Measurements from ENCODE around the gene HECW1.

- TF ChIP-seq BHLHE40 (IDR thresholded peaks at IDR 0.05; ENCODE audit: borderline replicate concordance) (no peak), L3MBTL2 (conservative IDR thresholded peaks at IDR 0.05) (no peak), ELF4 (IDR thresholded peaks at IDR 0.05) (no peak), TARDBP (IDR thresholded peaks at IDR 0.05) (no peak), FOXK2 (IDR thresholded peaks at IDR 0.05) (no peak), CTBP1 (IDR thresholded peaks at IDR 0.05; ENCODE audit: borderline replicate concordance) (no peak), SUZ12 (IDR thresholded peaks at IDR 0.05) (no peak), HDGF (IDR thresholded peaks at IDR 0.05; ENCODE audit: borderline replicate concordance) (no peak), FOXA1 (IDR thresholded peaks at IDR 0.05) (no peak), FOXM1 (IDR thresholded peaks at IDR 0.05; ENCODE audit: borderline replicate concordance) (no peak), SP1 (IDR thresholded peaks at IDR 0.05) (no peak), NFRKB (IDR thresholded peaks at IDR 0.05) (no peak)
Observed at GRCh38 chr7:43559171-43559945, 446.9 kb downstream of the HECW1 start.

Measured in HEK293T (cell line).